GM21723 (cell line): ENCODE data around the gene MYO10.
"Not testable (repeated sequence)": the region's sequence is repeated elsewhere in the genome, so short reads cannot be mapped to it uniquely, and the experiment has no call there.

Source experiments
- ATAC-seq: cut with Tn5 transposase; IDR thresholded peaks from one replicate; pipeline ENCODE4 v1.9.1; 2021; ENCODE audit warnings: mild to moderate bottlenecking, moderate library complexity; ENCODE audit not compliant: unreplicated experiment

Gene MYO10

DNA sequence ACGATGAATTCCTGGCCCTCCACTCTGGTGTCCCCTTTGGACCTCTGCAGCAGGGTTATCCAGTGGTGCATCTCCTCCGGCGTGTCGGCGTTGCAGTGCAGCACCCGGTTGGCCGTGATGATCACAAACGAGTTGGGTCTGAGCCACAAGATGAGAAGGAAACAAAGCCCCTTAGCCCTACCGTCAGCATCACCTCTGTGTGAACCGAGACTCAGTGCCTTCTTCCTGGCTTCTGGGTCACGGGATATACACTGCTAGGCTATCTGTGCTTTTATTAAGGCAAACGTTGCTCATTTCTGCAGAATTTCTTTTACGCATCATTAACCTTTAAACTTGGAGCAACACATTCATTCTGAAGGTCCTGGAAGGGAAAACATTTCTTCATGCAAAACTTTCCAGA is 254.2 kb downstream of the MYO10 start:
- ATAC-seq = no peak

DNA sequence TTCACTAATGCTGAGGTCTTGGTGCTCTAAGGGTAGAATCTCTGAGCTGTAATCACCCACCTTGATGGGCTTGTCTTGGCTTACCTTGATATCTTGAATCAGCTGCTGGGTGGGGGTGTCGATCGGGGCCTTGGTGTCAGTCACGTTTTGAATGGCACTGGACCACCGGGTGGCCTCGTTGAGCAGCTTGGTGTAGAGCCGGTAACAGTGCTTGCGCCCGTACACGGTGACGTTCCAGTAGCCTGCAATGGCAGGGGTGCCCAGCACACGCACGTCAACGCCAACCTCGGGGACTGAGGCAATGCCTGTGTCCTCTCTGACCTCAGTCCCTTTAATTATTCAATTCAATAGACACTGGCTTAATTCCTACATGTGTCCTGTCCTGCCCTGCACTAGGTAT is 256.2 kb downstream of the MYO10 start:
- ATAC-seq = no peak

DNA sequence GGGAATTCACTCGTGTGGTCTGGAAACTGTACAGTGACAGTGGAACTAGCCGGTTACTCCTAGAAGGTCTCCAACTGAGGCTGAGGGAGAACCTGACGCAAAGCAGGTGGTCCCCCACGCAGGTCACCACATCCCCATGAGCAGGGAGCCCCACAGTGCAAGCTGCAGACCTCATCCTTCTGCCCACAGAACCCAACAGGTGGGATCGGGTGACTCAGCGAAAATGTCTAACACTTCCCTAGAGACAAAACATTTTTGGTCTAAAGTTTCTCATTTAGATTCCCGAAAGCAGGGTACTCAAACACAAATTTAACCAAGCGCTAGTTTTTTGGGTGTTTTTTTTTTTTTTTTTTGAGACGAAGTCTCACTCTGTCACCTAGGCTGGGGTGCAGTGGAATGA is 256.9 kb downstream of the MYO10 start:
- no peak for ATAC-seq

DNA sequence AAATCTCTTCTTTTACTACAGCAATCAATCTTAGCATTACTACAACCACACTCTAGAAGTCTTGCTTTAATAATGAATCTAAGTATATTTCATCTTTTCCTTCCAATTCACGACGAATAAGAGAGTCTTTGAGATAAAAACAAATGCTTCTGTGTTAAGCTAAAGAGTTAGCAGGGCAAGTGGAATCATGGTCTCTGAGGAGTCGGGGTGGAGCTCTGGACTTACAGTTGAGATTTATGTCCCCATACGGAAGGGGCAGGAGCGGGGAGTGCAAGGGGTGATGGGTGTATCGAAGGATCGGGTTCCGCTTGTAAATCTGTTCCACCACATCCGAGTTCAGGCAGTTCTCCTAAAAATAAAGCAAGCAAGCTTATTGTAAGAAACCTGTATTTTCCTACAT is 260.3 kb downstream of the MYO10 start:
- ATAC-seq = no peak

DNA sequence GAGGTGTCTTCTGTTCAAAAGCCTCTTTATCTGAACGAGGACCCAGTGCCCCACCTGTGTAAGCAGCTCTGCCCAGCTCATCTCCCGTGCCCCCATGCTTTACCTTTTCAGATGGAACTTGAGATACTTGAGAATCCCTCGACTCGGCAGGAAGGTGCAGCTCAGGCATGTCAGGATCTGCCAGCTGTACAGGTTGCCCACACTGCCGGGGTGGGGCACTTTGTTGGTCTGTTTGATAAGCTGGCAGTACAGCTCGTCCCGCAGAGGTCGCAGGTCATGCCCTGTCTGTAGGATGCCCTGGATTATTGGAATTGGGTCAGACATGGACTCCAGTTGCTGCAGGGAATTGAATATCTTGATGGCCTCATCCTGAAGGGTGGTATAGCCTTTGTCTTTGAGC is 261.3 kb downstream of the MYO10 start:
- no peak for ATAC-seq

DNA sequence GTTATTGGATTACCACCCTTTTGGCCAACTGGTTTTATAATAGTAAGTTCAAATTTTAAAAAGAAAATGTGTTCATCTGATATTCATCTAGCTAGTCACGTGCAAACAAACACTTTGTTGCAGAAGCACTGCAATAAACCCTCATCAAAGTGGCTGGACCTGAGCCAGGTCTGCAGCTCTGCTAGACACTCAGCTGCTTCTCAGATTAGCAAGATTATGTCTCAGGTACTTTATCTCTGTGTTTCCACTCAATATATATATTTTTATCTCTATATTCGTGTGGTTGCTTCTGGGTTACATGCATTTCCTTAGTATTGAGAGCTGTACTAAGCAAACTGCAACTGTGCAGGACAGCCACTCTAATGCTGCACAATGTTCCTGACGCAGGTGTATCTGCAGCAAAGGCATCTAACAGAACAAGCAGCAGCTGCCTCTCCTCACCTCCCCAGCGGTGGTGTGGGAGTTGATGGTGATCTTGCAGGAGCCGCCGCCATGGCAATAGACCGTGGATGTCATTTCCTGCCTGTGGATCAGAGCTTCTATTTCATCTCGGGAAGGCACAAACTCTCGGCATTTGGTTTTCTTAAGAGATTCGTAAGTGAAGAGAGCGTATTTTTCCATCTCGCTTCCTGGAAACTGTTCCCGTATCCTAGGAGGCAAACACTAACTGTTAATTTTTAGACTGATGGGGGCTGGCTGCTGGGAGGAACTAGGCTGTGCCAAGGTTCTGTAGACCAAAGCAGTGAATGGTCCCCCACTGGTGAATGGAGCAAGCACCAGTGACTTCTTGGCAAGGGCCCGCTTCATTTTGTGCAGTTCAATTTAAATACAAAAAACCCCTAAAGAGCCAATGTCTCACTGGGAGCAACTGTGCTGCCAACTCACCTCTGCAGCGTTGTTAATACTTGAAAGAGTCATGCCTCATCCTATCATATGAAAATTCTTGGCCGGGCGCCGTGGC is 262.6 kb downstream of the MYO10 start:
- no peak for ATAC-seq

DNA sequence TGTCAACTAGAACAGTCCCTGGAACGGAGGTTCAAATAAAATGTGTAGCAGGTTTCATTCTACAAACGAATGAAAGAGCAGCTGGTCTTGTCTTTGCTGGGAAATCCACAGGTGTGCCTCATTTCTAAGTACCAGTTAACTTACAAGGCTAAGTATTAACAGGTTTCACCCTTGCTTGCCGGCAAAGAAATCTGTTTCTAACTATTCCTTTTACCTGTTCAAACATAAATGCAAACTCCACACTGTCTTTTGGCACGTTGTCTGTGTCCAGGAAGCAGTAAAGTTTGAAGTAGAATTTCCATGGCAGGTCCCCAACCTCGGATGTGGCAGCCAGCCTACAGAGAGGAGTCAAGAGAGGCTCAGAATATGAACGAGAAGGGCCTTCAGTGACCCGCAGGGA is 264.9 kb downstream of the MYO10 start:
- ATAC-seq = no peak

DNA sequence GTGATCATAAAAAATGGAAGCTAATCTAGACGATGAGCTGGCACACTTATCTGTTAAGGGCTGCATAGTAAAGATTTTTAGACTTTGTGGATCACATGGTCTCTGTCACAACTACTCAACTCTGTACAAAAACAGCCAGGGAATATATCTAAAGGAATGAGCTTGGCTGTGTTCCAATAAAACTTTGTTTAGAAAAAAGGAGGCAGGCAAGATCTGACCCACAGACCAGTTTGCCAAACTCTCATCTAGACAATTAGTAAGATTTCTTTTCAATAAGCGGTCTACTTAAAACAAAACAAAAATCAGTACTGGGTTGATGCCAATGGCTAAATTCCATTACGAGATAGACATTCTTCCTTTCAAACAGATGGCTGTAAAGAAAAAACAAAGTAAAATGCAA is 266.3 kb downstream of the MYO10 start:
- no peak for ATAC-seq

DNA sequence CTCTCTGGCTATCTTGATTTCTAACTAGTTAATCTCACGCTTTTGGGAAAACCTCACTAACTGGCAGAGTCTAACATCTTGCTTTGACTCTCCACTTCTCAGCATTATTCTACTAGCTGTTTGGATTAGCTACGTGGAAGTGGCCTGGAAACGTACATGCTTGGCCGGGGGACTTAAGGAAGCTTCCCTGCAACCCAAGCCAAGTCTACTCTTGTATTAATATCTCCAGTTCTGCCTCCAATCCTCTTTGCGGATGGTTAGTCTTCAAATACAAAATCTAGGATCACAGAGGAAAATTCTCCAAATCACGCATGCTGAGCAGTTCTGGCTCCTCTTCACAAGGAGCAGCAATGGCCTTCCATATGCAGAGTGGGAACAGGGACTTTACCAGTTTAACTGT is 267.5 kb downstream of the MYO10 start:
- ATAC-seq = no peak

DNA sequence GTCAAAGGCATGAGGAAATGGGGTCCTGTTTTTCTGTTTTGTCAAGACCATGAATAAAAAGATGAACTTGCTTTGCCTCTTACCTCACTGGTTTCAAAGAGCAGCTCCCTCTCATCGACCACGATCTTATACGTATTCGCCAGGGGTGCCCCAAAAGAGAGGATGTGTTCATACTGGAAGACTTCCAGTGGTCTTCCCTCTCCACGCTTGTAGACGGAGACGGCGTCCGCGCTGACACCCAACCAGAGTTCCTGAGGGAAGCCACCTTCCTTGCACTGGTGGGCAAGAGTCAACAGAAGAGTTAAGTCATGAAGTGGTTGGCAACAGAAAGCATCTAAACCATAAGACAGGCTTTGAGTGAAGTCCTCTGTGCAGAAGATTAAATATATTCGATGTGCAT is 267.9 kb downstream of the MYO10 start:
- ATAC-seq = no peak

DNA sequence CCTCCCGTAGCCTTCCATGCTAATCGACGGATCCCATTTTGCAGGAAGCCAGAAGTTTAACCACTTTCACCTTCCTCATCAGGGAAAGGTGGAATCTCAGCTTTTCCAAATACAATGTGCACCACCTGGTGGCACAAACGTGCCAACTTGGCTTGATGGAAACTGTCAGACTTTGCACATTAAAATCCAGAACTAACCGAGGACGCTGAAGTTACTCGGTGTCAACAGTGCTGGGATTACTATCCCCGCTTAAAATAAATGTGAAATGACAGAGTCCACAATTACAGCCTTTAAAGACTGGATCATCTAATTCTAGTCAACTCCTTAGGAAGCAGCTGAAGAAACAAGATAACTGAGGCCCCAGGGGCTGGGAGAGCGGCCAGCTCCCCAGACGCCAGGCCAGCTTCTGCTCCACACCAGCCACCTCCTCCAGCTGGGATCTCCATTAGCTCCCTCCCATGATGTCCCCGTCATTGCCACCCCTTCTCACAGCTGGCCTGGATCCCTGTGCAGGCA is 269.1 kb downstream of the MYO10 start:
- ATAC-seq = no peak

DNA sequence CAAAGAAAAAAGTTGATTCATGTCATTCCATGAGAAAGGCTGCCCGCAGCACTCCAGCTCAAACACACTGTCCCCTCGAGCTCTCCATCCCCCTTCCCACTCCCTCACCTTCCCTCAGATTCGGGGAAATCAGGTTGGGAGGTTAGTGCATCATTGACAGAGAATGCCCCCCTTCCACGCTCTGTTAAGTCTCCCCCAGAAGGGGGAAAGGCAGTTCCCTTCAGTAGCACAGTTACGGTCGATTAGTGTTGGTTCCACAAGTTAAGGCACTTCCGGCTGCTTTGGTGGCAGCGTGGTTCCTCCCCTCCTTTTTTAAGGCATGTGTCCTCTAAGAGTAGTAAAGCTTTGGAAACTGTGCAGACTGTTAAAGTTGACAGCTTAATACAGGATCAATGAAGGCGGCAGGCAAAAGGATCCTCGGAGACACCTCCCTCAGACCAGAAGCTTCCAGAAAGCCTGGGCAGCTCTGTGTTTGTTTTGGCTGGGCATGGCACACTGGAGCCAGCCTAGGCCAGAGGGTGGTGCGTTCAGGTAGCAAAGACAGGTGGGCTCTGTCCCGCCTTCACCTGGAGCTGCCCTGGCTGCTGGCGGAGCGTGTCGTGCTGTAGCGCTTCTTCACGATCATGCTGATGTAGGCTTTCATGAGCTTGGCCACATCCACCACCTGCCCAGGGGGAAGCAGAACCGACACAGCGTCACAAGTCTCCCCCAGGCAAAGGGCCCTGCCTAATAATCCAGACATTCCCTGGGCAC is 269.8 kb downstream of the MYO10 start:
- no peak for ATAC-seq

DNA sequence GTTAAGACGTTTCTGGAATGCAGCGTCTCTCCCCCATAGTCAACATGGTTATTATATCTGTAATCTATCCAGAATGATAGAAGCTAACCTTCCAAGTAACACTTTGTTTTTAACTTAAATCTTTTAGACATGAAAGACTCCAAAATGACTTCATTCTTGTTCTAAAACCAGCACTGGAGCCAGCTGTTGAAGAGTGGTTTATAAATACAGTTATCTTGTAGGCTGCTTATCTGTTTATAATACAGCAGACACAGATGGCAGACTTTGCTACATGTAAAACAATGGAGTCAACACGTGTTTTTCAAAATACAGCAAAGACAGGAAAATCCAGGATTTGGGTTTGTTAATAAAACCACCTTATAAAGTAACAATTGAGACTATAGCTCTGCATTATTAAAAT is 270.5 kb downstream of the MYO10 start:
- ATAC-seq = no peak

DNA sequence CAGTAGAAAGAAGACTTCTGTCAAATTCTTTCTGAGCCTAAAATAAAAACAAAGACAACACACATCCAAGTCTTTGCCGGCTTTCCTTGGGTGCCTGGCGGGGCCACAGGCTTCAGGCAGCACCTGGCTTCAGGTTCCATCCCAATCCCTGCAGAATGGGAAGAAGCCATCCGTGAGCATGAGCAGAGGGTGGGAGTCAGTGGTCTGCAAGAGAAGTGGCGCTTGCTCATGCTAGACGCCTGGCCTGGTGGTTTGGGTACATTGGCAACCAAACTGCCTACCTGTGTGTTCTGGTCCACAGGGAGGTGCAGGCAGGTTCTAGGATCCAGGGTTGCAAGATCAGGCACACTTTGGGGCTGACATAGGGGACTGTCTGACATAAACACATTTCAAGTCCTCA is 271.7 kb downstream of the MYO10 start:
- ATAC-seq = no peak

DNA sequence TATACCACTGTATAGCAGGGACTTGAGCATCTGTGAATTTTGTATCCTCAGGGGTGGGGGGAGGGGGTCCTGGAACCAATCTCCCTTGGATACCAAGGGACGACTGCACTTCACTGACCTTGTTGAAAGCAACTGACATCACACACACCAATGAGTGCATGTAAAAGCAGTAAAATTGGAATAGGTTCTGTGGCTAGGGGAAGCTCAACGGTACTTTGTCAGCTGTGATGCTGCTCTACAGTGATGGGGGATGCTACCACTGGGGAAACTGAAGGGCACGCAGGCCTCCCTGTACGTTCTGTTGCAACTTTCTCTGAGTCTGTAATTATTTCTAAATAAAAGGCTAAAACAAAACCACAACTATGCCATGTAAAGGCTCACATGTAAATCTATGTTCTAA is 272.2 kb downstream of the MYO10 start:
- ATAC-seq = no peak

DNA sequence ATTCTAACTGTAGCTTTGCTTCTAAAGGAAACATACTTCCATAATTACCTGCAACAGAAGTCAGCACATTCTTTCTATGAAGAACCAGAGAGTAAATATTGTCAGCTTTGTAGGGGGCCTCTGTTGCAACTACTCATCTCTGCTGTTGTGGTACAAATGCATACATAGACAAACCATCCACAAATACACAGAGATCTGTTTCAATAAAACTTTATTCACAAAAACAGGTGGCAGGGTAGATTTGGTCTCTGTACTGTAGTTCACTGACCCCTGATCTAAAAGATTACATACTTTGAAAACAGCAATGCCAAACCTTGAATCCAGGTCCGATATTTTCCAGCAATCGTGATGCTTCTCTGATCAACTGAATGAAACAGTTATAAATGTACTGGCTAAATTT is 274.4 kb downstream of the MYO10 start:
- no peak for ATAC-seq

DNA sequence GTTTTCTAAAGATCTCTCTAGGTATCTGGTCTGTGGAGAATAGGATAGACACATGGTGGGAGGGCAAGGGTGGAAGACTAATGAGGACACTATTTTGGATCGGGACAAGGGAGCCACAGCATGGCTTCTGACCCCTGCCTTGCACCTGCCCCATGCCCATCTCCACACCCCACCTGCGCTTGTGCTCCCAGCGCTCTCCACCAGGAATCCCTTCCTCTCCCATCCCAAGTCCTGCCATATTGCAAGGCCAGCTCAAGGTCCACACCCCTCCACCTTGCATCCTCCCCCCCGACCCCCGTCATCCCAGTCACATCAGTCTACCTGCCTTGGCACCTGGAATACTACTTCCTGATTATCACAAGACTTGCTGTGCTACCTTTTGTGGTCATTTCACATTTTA is 275.1 kb downstream of the MYO10 start:
- ATAC-seq = no peak

DNA sequence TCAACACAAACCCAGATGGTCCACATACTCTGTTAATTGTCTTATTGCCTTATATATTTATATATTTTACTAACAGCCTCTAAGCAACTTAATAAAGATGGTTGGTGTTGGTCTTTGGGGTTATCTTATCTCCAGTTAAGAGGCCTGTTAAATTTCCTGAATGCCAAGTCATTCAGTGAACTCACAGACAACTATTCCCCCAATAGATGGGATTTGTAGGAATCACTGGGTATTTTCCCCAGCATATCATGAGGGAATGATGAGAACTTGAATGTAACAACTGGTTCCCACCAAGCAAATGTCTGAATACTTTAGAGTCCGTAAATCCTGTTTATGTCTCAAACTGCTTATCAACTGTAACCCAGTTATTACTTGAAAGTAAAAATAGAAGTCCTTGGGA is 276.6 kb downstream of the MYO10 start:
- ATAC-seq = no peak

DNA sequence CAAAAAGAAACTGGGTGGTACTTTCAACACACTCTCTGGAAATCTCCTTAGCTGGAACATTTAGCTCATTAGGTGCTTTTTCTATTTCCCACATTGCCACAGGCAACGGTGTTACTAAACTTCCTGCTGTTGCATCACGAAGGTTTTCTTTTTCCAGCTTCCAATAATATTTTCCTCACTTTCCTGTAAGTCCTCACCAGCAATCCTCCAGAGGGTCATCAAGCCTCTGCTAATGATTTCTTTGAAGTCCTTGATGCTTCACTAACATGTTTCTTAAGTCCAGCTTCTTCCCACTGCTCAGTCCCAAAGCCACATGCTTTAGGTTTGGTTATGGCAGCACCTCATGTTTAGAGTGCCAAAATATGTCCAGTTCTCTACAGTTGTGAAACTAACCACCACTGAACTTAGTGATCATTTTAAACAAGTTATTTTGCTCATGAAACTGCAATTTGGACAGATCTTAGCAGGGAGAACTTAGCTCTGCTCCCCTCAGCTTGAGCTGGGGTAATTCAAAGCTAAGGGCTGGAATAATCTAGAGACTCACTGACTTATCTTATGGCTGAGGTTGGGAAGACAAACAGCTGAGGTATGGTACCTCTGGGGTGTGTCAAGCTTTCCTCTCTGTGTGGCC is 279.4 kb downstream of the MYO10 start:
- no peak for ATAC-seq

DNA sequence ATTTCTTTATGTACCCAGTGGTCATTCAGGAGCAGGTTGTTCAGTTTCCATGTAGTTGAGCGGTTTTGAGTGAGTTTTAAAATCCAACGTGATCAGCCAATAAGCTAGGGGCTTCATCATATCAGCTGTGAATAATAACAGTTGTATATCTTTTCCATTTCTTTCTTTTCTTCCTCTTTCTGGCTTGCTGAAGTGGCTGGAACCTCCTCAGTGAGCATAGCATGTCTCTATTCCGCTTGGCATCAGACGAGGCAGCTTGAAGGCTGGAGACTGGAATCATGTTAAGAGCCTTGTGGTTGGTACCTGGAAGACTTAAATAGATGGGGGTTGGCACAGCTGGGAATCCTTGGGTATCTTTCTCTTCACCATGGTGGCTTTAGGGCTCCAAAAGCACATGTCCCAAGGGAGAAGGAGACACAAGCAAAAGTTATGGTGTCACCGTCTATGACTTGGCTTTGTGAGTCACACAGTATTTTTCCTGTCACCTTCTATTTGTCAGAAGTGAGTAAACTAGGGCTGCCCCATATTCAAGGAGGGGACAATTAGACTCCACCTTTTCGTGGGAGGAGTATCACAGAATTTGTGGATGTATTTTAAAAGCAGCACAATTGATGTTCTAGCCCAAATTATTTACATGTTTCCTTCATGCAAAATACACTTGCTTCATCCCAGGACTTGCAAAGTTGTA is 281.3 kb downstream of the MYO10 start:
- no peak for ATAC-seq

DNA sequence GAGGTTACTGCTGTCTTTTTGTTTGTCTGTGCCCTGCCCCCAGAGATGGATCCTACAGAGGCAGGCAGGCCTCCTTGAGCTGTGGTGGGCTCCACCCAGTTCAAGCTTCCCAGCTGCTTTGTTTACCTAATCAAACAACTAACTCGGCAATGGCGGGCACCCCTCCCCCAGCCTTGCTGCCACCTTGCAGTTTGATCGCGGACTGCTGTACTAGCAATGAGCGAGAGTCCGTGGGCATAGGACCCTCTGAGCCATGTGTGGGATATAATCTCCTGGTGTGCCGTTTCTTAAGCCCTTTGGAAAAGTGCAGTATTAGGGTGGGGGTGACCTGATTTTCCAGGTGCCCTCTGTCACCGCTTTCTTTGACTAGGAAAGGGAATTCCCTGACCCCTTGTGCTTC is 287.3 kb downstream of the MYO10 start:
- ATAC-seq = not testable (repeated sequence)
